Upper lobe of right lung (tissue), 1 donor: ENCODE measurements around the gene SHISAL1. TPM values are rescaled to one million over a fixed set of nuclear protein-coding genes. Genes with fewer than 3 reads are reported as not detected.

Experiments used
- ATAC-seq: fragments of 200-7000 bp; cut with Tn5 transposase; one replicate; pipeline ENCODE4 v1.9.1; 2020; ENCODE audit warnings: mild to moderate bottlenecking, moderate library complexity
- DNase-seq: peaks from one replicate; pipeline ENCODE4 v3.0.0-alpha.2; 2020
- H3K27ac ChIP-seq: fragments of 200-600 bp; one replicate; pipeline ENCODE4 v1.8.0; 2022
- H3K27me3 ChIP-seq: fragments of 200-600 bp; one replicate; pipeline ENCODE4 v1.8.0; 2022; ENCODE audit warnings: mild to moderate bottlenecking
- H3K36me3 ChIP-seq: fragments of 200-600 bp; one replicate; pipeline ENCODE4 v1.8.0; 2022
- H3K4me1 ChIP-seq: fragments of 200-600 bp; one replicate; pipeline ENCODE4 v1.8.0; 2022
- H3K4me3 ChIP-seq: fragments of 200-600 bp; one replicate; pipeline ENCODE4 v1.8.0; 2022; ENCODE audit warnings: mild to moderate bottlenecking
- H3K9me3 ChIP-seq: fragments of 200-600 bp; one replicate; pipeline ENCODE4 v1.8.0; 2022
- intact Hi-C: fragments of 100-400 bp; cut with DNase I; formaldehyde crosslinking; loops from one replicate; pipeline ENCODE4 v1.11.0; 2022
- total RNA-seq: library from RNA; stranded (reverse); fragmentation: NEBNext Ultra II Directional; extraction: Animal tissue kit (Norgen Biotek cat#: 25700); gene quantifications from one replicate; pipeline ENCODE4 v1.2.1, GENCODE V29; 2021
- TF ChIP-seq, protein P1 (sequence below): fragments of 200-600 bp; IDR thresholded peaks from one replicate; pipeline ENCODE4 v1.8.0; 2022; ENCODE audit warnings: antibody characterized with exemption
- donor health status: DM: no; HTN: yes; CAD: no; lungs with severe emphysema.

The SHISAL1 gene
- total RNA-seq, 1 donor from 2014 or later = 1.0 TPM

DNA sequence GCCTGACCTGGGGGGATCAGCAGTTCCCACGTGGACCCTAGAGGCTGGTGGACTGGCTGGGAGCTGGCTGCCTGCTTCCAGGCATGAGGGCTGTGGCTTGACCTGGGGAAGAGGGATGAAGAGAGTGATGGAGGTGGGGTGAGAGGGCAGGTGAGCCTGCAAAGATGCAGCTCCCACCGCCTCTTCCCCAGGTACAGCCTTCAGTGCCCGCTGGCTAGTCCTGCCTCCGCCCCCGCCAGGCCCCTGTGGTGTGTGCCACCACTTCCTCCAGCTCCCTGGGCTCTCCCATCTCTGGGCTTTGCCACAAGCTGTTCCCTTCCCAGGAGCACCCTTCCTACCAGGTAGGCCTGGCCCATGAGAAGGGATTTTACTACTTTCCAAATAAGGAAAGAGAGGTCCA, 112.9 kb downstream of the SHISAL1 start:
- Histone ChIP-seq H3K27me3 (peaks cover 4% of the 10 kb centered on the region), H3K27ac (no peak overlapping the region), H3K4me1 (no peaks in the 10 kb centered on the region), H3K4me3 (no peak overlapping the region), H3K9me3 (no peaks in the 10 kb centered on the region), H3K36me3 (no peaks in the 10 kb centered on the region)
- TF ChIP-seq, protein P1, sequence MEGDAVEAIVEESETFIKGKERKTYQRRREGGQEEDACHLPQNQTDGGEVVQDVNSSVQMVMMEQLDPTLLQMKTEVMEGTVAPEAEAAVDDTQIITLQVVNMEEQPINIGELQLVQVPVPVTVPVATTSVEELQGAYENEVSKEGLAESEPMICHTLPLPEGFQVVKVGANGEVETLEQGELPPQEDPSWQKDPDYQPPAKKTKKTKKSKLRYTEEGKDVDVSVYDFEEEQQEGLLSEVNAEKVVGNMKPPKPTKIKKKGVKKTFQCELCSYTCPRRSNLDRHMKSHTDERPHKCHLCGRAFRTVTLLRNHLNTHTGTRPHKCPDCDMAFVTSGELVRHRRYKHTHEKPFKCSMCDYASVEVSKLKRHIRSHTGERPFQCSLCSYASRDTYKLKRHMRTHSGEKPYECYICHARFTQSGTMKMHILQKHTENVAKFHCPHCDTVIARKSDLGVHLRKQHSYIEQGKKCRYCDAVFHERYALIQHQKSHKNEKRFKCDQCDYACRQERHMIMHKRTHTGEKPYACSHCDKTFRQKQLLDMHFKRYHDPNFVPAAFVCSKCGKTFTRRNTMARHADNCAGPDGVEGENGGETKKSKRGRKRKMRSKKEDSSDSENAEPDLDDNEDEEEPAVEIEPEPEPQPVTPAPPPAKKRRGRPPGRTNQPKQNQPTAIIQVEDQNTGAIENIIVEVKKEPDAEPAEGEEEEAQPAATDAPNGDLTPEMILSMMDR = no peak
- DNase-seq (no peak), ATAC-seq (no peak)
- intact Hi-C loops = no loop called here

DNA sequence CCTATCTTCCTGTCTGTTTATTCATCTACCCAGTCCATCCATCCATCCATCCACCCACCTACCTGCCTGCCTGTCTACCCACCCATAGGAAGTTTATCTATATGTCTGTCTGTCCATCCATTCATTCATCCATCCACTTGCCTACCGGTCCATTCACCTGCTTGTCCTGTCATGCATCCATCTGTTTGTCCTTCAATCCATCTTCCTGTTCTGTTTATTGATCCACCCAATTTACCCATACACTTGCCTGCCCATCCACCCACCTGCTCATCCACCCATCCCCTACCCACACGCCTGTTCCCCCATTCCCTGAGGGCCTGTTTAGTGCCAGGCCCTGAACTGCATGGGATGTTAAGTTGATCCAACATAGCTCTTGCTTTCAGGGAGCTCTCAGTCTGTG, 113.6 kb downstream of the SHISAL1 start:
- ATAC-seq (no peak), DNase-seq (no peak)
- Histone ChIP-seq H3K9me3 (no peaks in the 10 kb centered on the region), H3K4me3 (no peak overlapping the region), H3K27ac (no peak overlapping the region), H3K36me3 (no peaks in the 10 kb centered on the region), H3K27me3 (peaks cover 4% of the 10 kb centered on the region), H3K4me1 (no peaks in the 10 kb centered on the region)
- intact Hi-C loops = no loop called here
- TF ChIP-seq, protein P1 = no peak

DNA sequence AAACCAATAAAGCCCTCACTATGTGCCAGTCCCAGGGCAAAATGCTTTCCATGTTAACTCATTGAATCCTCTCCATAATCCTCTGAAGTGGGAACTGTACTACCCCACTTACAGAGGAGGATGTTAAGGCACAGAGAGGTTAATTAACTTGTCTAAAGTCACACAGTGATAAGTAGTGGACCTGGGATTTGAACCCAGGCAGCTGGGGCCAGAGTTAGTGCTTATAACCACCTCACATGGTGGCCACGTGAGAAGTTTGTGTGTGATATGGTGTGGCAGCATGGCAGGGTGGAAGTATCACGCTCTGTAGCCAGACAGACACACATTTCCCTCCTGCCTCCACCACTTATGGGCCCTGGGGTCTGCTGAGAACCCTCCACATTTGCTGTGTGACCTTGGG, 115.5 kb downstream of the SHISAL1 start:
- H3K27me3 ChIP-seq = peaks cover 4% of the 10 kb centered on the region
- no peaks in the 10 kb centered on the region for H3K36me3 ChIP-seq
- no peaks in the 10 kb centered on the region for H3K4me1 ChIP-seq
- DNase-seq (no peak), ATAC-seq (no peak)
- no peaks in the 10 kb centered on the region for H3K9me3 ChIP-seq
- no peak overlapping the region for H3K27ac ChIP-seq
- H3K4me3 ChIP-seq = no peak overlapping the region
- TF ChIP-seq, protein P1 = no peak
- intact Hi-C loops = no loop called here

DNA sequence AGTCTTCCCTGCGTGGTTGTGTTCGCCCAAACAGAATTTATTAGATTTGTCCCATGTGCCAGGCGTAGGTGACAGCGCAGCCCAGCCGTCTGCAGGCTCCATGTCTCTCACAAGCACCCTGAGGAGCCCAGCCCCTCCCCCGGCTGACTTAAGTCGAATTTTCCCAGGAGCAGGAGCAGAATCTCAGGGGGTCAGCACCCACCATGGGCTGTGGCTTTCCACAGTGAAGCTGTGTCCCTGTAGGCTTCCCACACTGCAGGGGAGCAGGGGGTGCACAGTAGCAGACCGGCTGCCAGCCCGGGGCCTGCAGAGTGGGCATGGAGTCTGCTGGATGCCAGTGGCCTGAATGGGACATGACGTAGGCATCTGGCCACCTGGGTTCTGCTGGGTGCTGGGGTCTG, 116.0 kb downstream of the SHISAL1 start:
- Histone ChIP-seq H3K4me1 (no peaks in the 10 kb centered on the region), H3K36me3 (no peaks in the 10 kb centered on the region), H3K4me3 (no peak overlapping the region), H3K27me3 (peaks cover 4% of the 10 kb centered on the region), H3K9me3 (no peaks in the 10 kb centered on the region), H3K27ac (no peak overlapping the region)
- intact Hi-C loops = no loop called here
- DNase-seq = peak; percentile 56
- TF ChIP-seq, protein P1 = no peak
- ATAC-seq = no peak

DNA sequence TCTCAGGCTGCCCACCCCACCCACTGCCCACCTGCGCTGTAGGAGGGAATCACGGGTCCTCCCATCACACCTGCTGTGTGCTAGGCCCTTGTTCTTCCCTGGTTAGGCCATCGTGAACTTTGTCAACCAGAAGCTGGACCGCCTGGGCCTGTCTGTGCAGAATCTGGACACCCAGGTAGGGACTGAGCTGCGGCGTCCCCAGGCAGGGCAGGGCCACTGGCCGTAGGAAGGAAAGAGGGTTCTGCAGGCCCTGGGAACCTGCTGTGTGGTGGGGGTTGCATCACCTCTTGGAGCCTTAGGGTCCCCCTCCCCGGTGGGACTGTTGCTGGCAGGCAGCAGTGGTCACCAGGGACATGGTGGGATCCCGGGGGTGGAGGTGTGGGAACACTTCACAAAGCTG, 116.5 kb downstream of the SHISAL1 start:
- ATAC-seq = no peak
- TF ChIP-seq, protein P1 = no peak
- Histone ChIP-seq H3K9me3 (no peaks in the 10 kb centered on the region), H3K27me3 (peaks cover 4% of the 10 kb centered on the region), H3K36me3 (no peaks in the 10 kb centered on the region), H3K27ac (no peak overlapping the region), H3K4me1 (no peaks in the 10 kb centered on the region), H3K4me3 (no peak overlapping the region)
- peak; percentile 53 for DNase-seq
- intact Hi-C loops = no loop called here

DNA sequence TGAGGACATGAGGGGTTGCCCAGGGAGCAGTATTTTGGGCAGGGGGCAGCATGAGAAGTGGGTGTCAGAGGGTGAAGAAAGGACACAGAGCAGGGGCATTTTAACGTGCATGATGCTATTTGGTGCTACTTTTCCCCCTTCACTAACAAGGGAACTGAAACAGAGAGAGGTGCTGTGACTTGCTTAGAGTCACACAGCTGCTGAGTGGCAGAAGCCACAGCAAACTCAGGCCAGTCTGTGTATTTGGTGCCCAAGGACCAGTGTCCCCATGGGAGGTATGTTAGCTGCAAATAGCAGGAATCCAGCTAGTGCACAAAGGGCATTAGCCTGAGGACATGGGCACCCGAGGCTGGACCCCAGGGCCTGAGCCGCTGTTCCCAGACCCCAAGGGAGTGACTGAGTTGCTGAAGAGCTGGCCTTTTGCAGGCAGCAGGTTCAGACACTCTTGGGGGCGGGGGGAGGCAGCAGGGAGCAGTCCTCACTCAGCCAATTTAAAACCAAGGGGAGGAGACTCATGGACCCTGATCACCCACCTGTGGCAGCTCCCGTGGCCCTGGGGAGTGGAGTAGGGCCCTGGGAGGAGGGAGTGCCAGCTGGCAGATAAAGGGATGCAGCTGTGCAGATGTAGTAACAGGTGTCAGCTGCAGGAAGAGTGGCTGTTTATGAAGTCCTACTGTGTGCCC, 117.4 kb downstream of the SHISAL1 start:
- no peaks in the 10 kb centered on the region for H3K4me1 ChIP-seq
- H3K27ac ChIP-seq = no peak overlapping the region
- no peak overlapping the region for H3K4me3 ChIP-seq
- intact Hi-C loops = no loop called here
- TF ChIP-seq, protein P1 = no peak
- H3K27me3 ChIP-seq = peaks cover under 1% of the 10 kb centered on the region
- no peaks in the 10 kb centered on the region for H3K36me3 ChIP-seq
- ATAC-seq = no peak
- no peaks in the 10 kb centered on the region for H3K9me3 ChIP-seq
- DNase-seq = no peak
